HG03565 (cell line): Measurements from ENCODE around the gene MUSK.
"Not testable (repeated sequence)": the region's sequence is repeated elsewhere in the genome, so short reads cannot be mapped to it uniquely, and the experiment has no call there.

ENCODE experiments used
- ATAC-seq: cut with Tn5 transposase; IDR thresholded peaks from one replicate; pipeline ENCODE4 v1.9.1; 2021; ENCODE audit warnings: mild to moderate bottlenecking, moderate library complexity; ENCODE audit not compliant: unreplicated experiment

MUSK gene

DNA sequence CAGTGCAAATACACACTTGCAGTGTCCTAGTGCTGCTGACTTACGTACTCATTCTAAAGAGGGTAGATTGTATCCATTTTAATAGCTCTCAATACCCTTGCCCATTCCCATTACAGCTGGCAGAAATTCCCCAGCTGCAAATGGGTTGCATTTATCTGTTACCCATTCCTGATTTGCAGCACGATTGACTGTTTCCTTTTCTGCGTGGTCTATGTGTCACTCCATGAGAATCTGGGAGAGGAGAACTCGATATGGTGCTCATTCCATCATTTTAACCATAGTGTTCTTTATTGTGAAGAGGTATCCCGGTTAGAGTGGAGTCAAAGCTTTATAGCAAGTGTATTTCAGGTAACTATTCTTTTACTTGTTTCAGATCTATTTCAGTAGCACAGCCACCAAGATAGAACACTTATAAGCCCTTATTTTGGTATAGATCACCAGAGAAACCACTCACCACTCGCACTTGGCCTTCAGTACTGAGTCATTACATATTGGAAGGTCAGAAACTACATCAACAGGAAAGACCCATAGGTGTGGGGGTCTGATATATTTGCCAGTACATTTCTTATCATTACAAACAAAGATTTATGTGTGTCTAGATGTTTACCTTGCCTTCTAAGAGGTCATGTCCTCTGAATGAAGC, 139.5 kb downstream of the MUSK start:
- peak; percentile 55 for ATAC-seq

GRCh38 chr9:110808599-110808980, 140.0 kb downstream of the MUSK start:
- peak; percentile 94 for ATAC-seq

- peak; percentile 23 for ATAC-seq
These were observed 140.5 kb downstream of the MUSK start for GRCh38 chr9:110809038-110809595.

DNA sequence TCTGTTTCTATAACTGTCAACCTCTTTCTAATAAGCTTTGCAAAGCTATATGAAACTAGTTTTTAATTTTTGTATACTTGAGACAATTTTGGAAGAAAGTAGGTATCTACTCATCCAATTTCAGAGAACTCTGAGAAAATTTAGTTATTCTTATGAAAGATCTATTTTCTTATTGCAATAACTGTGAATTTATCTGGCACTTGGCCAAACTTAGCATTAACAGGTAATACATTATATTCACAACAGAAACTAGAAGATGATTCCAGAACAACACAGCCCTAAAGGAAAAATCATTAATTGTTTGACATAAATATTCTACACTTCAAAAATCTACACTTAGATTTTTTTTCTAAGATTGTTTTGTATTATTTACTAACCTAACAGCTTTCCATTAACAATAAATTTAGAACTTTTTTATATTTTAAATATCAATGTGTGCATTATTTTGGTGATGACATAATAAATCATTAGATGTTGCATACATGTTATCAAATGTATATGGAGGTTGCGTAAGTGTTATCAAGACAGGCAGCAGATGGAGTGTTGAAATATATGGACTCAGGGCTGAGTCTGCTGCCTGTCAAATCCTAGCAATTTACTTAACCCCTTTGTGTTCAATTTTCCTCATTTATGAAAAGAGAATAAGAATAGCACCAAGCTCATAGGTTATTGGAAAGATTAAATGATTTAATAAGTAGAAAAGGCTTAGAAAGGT, 141.8 kb downstream of the MUSK start:
- no peak for ATAC-seq

GRCh38 chr9:110812886-110813285, 144.3 kb downstream of the MUSK start:
- no peak for ATAC-seq

DNA sequence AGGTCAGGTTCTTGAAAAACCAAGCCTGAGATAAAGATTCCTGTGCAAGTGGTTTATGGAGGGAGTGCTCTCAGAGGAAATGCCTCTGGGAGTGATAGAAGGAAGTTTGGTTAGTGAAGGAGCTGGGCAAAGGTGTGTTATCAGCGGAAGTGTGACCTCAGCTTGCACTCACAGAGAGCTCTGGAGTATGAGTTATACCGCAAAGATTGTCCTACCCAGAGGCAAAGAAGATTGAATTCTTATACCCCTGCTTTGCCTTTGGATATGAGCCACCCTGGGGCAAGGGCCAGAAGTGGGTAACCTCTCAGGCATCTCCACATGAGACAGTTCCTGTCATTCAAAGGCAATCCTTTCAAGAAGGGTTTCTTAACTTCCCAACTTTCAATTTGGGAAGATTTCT, 145.6 kb downstream of the MUSK start:
- no peak for ATAC-seq

DNA sequence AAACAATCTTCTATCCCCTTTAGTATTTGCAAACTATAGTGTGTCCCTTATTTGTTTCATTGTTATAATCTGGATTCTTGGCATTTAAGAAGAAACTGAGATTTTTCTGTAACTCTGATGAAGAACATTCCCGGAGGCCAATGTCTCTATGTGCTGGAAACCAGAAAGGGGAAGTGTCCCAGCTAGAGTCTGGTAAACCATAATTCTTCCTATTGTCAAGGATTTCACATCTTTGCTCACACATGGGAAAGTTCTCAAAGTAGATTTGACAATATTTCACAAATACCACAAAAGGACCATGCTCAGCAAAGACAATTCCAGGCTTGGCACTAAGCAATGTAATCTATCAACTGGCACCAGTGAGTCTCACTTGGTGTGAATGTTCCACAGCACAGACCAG, 146.8 kb downstream of the MUSK start:
- no peak for ATAC-seq

GRCh38 chr9:110820381-110820780, 151.8 kb downstream of the MUSK start:
- ATAC-seq = no peak

DNA sequence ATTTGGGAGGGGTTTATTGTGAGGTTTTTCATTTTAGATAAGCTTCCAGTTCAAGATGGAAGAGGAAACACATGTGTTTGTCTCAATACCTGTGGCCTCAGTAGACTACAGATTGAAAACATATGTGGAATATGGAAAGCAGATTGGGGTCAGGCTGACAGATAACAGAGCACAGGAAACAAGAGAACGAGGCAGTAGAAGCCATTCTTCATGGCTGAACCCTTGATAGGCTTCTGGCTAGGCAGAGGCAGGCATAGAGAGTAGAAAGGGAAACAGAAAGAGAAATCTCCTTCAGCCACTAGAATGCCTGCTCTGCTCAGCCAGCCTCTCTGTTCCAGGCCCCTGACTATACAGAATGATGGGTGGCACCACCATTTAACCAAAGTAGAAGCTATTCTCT, 152.5 kb downstream of the MUSK start:
- ATAC-seq = peak; percentile 88

DNA sequence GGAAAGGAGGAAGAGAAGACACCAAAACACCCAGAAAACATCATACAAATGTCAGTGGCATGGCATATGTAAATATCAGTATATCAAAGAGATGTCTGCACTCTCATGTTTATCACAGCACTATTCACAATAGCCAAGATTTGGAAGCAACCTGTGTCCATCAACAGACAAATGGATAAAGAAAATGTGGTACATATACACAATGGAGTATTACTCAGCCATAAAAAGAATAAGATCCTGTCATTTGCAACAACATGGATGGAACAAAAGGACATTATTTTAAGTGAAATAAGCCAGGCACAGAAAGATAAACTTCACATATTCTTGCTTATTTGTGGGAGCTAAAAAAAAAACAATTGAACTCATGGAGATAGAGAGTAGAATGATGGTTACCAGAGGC, 156.5 kb downstream of the MUSK start:
- not testable (repeated sequence) for ATAC-seq

DNA sequence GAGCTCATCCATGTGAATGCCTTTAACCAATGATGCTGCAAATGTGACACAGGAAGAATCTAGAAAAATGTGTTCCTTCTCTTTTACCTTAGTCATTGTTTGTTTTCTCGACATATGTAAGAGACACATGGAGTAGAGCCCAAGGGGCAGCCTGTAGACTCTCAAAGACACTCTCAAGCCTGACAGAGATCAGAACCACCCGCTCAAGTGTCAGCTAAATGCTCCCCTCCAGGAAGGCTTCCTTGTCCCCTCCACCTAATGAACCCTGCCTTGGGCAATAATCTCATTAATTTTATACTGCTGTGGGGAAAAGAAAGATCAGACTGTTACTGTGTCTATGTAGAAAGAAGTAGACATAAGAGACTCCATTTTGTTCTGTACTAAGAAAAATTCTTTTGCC, 157.4 kb downstream of the MUSK start:
- ATAC-seq = no peak

- ATAC-seq = not testable (repeated sequence)
These were observed 157.8 kb downstream of the MUSK start for GRCh38 chr9:110826400-110826799.

- no peak for ATAC-seq
These were observed 159.7 kb downstream of the MUSK start for GRCh38 chr9:110828264-110828663.

DNA sequence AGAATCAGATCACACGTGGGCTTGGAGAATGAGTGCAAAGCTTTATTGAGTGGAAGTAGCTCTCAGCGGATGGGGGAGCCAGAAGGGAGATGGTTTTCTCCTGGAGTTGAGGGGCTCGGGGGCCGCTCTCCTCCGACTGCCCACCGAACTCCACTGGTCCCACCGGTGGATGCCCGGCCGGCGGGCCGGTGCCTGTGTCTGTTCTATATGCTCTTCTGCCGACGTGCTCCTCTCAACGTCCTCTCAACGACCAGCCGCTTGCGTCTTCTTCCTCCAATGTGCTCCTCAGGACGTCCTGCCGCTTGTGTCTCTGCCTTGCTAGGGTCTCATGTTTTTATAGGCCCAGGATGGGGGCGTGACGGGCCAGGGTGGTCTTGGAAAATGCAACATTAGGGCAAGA, 161.9 kb downstream of the MUSK start:
- no peak for ATAC-seq

GRCh38 chr9:110832926-110833325, 164.3 kb downstream of the MUSK start:
- no peak for ATAC-seq

DNA sequence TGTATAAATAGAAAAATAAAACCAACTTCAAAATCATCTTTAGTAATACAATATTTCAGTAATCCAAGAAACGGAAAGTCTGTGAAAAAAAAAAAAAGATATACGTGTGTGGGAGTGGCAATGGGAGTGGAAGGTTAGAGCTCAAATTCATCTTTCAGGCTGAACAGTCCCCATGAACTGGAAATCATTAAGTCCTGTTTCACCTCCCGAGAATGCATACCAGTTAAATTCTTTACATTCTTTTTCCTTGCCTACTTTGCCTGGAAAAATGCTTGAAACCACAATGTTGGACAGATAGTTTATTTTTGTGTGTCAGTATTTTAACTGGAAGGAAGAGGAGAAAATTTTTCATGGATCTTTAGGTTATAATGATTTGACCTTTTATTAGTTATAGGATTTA, 166.8 kb downstream of the MUSK start:
- no peak for ATAC-seq

GRCh38 chr9:110835859-110836271, 167.3 kb downstream of the MUSK start:
- ATAC-seq = no peak

DNA sequence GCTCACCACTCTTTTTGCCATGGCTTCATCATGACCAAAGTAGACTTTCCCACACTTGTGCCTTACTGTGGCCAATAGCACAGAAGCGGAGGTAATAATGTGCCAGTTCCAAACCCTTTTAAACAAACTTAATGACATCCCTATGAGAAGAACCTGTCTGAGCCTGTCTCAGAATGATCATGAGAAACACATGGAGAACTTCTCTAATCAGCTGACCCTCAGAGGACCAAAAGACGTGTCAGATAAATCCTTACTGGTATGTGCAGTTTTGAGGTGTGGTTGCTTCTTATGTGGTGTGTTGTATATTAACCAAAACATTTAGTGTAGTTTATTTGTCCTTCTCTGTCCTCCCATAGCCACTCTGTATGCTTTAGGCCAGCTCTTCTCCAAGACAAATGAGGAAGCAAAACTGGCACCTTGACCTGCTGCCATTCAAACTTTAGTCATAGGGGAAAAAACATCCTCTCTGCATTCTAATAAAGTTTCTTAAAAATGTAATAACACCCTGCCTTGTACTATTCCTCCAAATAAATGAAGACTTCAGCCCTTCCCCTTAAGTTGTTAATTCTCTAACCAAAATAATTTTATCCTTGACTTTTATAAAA, 168.9 kb downstream of the MUSK start:
- no peak for ATAC-seq

GRCh38 chr9:110842169-110842568, 173.6 kb downstream of the MUSK start:
- ATAC-seq = no peak

GRCh38 chr9:110842986-110843385, 174.4 kb downstream of the MUSK start:
- no peak for ATAC-seq

- ATAC-seq = no peak
These were observed 175.5 kb downstream of the MUSK start for GRCh38 chr9:110844121-110844520.

DNA sequence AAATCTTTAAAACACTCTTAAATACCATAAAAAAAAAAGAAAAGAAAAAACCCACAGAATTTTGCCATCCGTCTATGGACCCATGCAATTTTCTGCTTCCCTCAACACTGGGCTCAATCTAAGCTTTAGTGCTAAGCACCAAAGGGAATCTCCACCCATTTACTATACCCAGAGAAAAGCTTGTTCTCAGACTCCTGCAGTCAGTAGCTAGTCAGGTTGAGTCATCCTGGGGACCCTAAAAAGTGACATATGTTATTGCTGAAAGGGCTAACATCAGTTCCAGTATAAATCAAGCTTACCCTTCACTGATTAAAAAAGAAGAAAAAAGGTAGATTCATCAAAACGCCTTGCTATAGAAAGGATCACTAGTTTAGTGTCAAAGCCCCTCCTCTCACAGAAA, 177.6 kb downstream of the MUSK start:
- ATAC-seq = no peak
